Nephron (organoid): Measurements from ENCODE around the gene NECTIN1.
A peak's percentile ranks its signal among the peaks of the same experiment; 100 is the strongest.

ENCODE experiments used
- H3K27ac Mint-ChIP-seq, 3 experiments: 2 replicates each; pipeline ENCODE4 v1.8.0; 2020; ENCODE audit warnings: mixed read lengths in 3 of 3, mild to moderate bottlenecking in 2 of 3, moderate library complexity in 1 of 3
- H3K27me3 Mint-ChIP-seq: 2 replicates; pipeline ENCODE4 v1.8.0; 2021; ENCODE audit warnings: low read depth, mild to moderate bottlenecking, moderate library complexity, mixed read lengths
- H3K36me3 Mint-ChIP-seq: 2 replicates; pipeline ENCODE4 v1.8.0; 2020; ENCODE audit warnings: low read depth, mixed read lengths
- H3K4me1 Mint-ChIP-seq: 2 replicates; pipeline ENCODE4 v1.8.0; 2020; ENCODE audit warnings: mixed read lengths
- H3K4me3 Mint-ChIP-seq, 3 experiments: 2 replicates each; pipeline ENCODE4 v1.8.0; 2020; ENCODE audit warnings: mild to moderate bottlenecking in 3 of 3, mixed read lengths in 3 of 3, moderate library complexity in 2 of 3
- H3K9me3 Mint-ChIP-seq: 2 replicates; pipeline ENCODE4 v1.8.0; 2020; ENCODE audit warnings: mixed read lengths
- CTCF ChIP-seq, 3 experiments: fragments of 200-600 bp; sonication (generic); IDR thresholded peaks; one replicate each; pipeline ENCODE4 v1.5.0; 2021; ENCODE audit warnings: antibody characterized with exemption in 3 of 3; ENCODE audit not compliant: unreplicated experiment in 3 of 3

Gene NECTIN1

GRCh38 chr11:119647254-119647653, 81.7 kb downstream of the NECTIN1 start:
- Mint-ChIP-seq H3K27me3 (peaks cover 10% of the 10 kb centered on the region), H3K4me3 (no peak overlapping the region), H3K9me3 (no peaks in the 10 kb centered on the region), H3K4me1 (peaks cover 25% of the 10 kb centered on the region), H3K27ac (peak overlapping the region in 2 of 3 experiments; percentile 37 to 63), H3K36me3 (no peaks in the 10 kb centered on the region)
- TF ChIP-seq CTCF (IDR thresholded peaks at IDR 0.05; ENCODE audit: unreplicated experiment in 3 of 3): no peak

GRCh38 chr11:119645018-119645417, 84.0 kb downstream of the NECTIN1 start:
- Mint-ChIP-seq H3K27ac (no peak overlapping the region), H3K27me3 (peaks cover 19% of the 10 kb centered on the region), H3K36me3 (no peaks in the 10 kb centered on the region), H3K4me1 (peaks cover 31% of the 10 kb centered on the region), H3K9me3 (no peaks in the 10 kb centered on the region), H3K4me3 (no peak overlapping the region)
- TF ChIP-seq CTCF (IDR thresholded peaks at IDR 0.05; ENCODE audit: unreplicated experiment in 3 of 3): no peak

- H3K4me3 Mint-ChIP-seq: no peak overlapping the region
- H3K9me3 Mint-ChIP-seq: no peaks in the 10 kb centered on the region
- no peak for TF ChIP-seq CTCF (IDR thresholded peaks at IDR 0.05; ENCODE audit: unreplicated experiment in 3 of 3)
Measured at GRCh38 chr11:119644502-119644901, 84.5 kb downstream of the NECTIN1 start.

GRCh38 chr11:119643876-119644225, 85.1 kb downstream of the NECTIN1 start:
- no peak for TF ChIP-seq CTCF (IDR thresholded peaks at IDR 0.05; ENCODE audit: unreplicated experiment in 3 of 3)
- Mint-ChIP-seq H3K27me3 (peaks cover 25% of the 10 kb centered on the region), H3K27ac (peak overlapping the region in 1 of 3 experiments; percentile 11), H3K4me3 (no peak overlapping the region), H3K4me1 (peaks cover 34% of the 10 kb centered on the region), H3K9me3 (no peaks in the 10 kb centered on the region), H3K36me3 (no peaks in the 10 kb centered on the region)

More at GRCh38 chr11:119644502-119644901, 84.5 kb downstream of the NECTIN1 start:
- Mint-ChIP-seq H3K4me1 (peaks cover 31% of the 10 kb centered on the region), H3K27me3 (peaks cover 22% of the 10 kb centered on the region), H3K36me3 (no peaks in the 10 kb centered on the region), H3K27ac (peak overlapping the region in 2 of 3 experiments; percentile 11 to 27)

- Mint-ChIP-seq H3K27ac (peak overlapping the region; percentile 27 to 61 (median 54)), H3K4me1 (peaks cover 34% of the 10 kb centered on the region), H3K4me3 (no peak overlapping the region), H3K36me3 (no peaks in the 10 kb centered on the region), H3K27me3 (peaks cover 29% of the 10 kb centered on the region), H3K9me3 (no peaks in the 10 kb centered on the region)
- no peak for TF ChIP-seq CTCF (IDR thresholded peaks at IDR 0.05; ENCODE audit: unreplicated experiment in 3 of 3)
Measured at GRCh38 chr11:119643212-119643875, 85.7 kb downstream of the NECTIN1 start.
